Lung (tissue), 12 donors: ENCODE results near the gene RNF150. TPM values are rescaled to one million over a fixed set of nuclear protein-coding genes. Genes with fewer than 3 reads are reported as not detected.
A peak's percentile ranks its signal among the peaks of the same experiment; 100 is the strongest.

Experiments used
- ATAC-seq: fragments of 200-7000 bp; cut with Tn5 transposase; one replicate; pipeline ENCODE4 v1.9.1; 2020; ENCODE audit warnings: moderate number of reproducible peaks; ENCODE audit not compliant: insufficient read depth, low FRiP score
- DNase-seq, 3 donors: peaks; one replicate each; pipeline ENCODE4 v3.0.0-alpha.2; 2013 to 2017
- H3K27ac ChIP-seq, 2 donors: one replicate each; pipeline ENCODE4 v1.5.1; 2013; ENCODE audit warnings: mild to moderate bottlenecking in 2 of 2, moderate library complexity in 2 of 2, control low read depth in 1 of 2, inconsistent platforms in 1 of 2, low read depth in 1 of 2, low read length in 1 of 2
- H3K27me3 ChIP-seq, 3 donors: one replicate each; pipeline ENCODE4 v1.5.1; 2013; ENCODE audit warnings: low read length in 2 of 3; ENCODE audit not compliant: control insufficient read depth in 3 of 3, insufficient read depth in 3 of 3
- H3K36me3 ChIP-seq, 4 donors: one replicate each; pipeline ENCODE4 v1.5.1; 2013; ENCODE audit warnings: low read length in 4 of 4, mild to moderate bottlenecking in 1 of 4, moderate library complexity in 1 of 4; ENCODE audit not compliant: control insufficient read depth in 4 of 4, insufficient read depth in 4 of 4
- H3K4me1 ChIP-seq, 5 donors: one replicate each; pipeline ENCODE4 v1.5.1; 2013; ENCODE audit warnings: low read length in 5 of 5, mild to moderate bottlenecking in 2 of 5, moderate library complexity in 1 of 5; ENCODE audit not compliant: control insufficient read depth in 5 of 5, insufficient read depth in 5 of 5
- H3K4me3 ChIP-seq: one replicate; pipeline ENCODE4 v1.5.1; 2013; ENCODE audit warnings: mild to moderate bottlenecking, control low read depth, moderate library complexity
- H3K9ac ChIP-seq, 2 donors: one replicate each; pipeline ENCODE4 v1.5.1; 2013; ENCODE audit warnings: low read length in 2 of 2, control low read depth in 1 of 2; ENCODE audit not compliant: insufficient read depth in 1 of 2
- H3K9me3 ChIP-seq, 4 donors: one replicate each; pipeline ENCODE4 v1.5.1; 2013; ENCODE audit warnings: low read length in 3 of 4, mild to moderate bottlenecking in 1 of 4, moderate library complexity in 1 of 4; ENCODE audit not compliant: control insufficient read depth in 4 of 4, insufficient read depth in 3 of 4
- WGBS, 2 donors: extraction: QIAGEN DNeasy Blood & Tissue Kit; methylation state at CpG; one replicate each; pipeline ENCODE4 v1.1.7; 2013; 5-methylcytosine and 5-hydroxymethylcytosine counted together
- polyA plus RNA-seq, 2 donors: library from polyadenylated mRNA; stranded (reverse); fragments of 200-250 nt; gene quantifications; one replicate each; pipeline ENCODE4 v1.2.1, GENCODE V29; 2013
- total RNA-seq, 2 donors: library from RNA; depleted of rRNA in 1 of 2; stranded (reverse); fragments of >200 nt in 1 of 2; gene quantifications; one replicate each; pipeline ENCODE4 v1.2.1, GENCODE V29; 2014 to 2021
- TF ChIP-seq, protein P1 (sequence below): IDR thresholded peaks from 2 replicates; pipeline ENCODE4 v1.5.1; 2012; ENCODE audit warnings: mild to moderate bottlenecking; ENCODE audit errors: control extremely low read depth, extremely low read depth
- donor health status: control.
- donor health status: control.
- donor health status: Bipolar disorder and iron deficiency.
- donor health status: healthy.
- donor health status: DM: yes; HTN: yes; CAD: no.

Gene RNF150
- total and polyA plus RNA-seq, 4 donors, result 0.18 to 19.3 (median 2.1) TPM

GRCh38 chr4:140906993-140907962, 226.0 kb downstream of the RNF150 start:
- DNase-seq, result no peak
- no peak for ATAC-seq
- TF ChIP-seq, protein P1, sequence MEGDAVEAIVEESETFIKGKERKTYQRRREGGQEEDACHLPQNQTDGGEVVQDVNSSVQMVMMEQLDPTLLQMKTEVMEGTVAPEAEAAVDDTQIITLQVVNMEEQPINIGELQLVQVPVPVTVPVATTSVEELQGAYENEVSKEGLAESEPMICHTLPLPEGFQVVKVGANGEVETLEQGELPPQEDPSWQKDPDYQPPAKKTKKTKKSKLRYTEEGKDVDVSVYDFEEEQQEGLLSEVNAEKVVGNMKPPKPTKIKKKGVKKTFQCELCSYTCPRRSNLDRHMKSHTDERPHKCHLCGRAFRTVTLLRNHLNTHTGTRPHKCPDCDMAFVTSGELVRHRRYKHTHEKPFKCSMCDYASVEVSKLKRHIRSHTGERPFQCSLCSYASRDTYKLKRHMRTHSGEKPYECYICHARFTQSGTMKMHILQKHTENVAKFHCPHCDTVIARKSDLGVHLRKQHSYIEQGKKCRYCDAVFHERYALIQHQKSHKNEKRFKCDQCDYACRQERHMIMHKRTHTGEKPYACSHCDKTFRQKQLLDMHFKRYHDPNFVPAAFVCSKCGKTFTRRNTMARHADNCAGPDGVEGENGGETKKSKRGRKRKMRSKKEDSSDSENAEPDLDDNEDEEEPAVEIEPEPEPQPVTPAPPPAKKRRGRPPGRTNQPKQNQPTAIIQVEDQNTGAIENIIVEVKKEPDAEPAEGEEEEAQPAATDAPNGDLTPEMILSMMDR, result no peak
- Histone ChIP-seq H3K36me3 (peaks cover 0 to 4% (median 0%) of the 10 kb centered on the region in 4 donors), H3K9me3 (peaks cover 0 to 1% (median 0%) of the 10 kb centered on the region in 4 donors), H3K4me3 (no peak overlapping the region), H3K27me3 (no peaks in the 10 kb centered on the region), H3K27ac (peak overlapping the region in 1 of 2 donors; percentile 70), H3K9ac (no peak overlapping the region), H3K4me1 (peaks cover 0 to 42% (median 10%) of the 10 kb centered on the region in 5 donors)
- 68 to 78% methylated on average over 3 of the region's 3 CpGs for WGBS, 2 donors

DNA sequence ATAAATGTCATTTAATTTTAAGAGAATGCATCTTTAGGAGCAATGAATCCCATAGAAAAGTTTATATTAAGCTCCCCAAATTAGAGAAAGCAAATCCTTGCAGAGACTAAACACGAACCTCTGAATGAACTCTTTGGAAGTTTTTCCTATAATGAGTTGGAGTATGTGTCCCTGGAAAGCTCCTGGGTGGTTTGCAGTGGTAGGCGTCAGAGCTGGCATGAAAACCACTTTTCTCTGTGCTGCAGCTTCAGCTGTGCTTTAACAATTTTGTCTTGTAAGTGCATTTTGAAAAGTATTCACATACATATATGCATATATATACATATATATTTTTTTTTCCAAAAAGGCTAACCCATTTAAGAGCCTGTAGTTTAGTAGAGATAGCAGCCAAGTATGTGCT, 228.4 kb downstream of the RNF150 start:
- Histone ChIP-seq H3K4me3 (no peak overlapping the region), H3K27ac (no peak overlapping the region), H3K36me3 (no peaks in the 10 kb centered on the region), H3K27me3 (no peaks in the 10 kb centered on the region), H3K9me3 (peaks cover 0 to 1% (median 0%) of the 10 kb centered on the region in 4 donors), H3K9ac (no peak overlapping the region), H3K4me1 (peaks cover 0 to 51% (median 10%) of the 10 kb centered on the region in 5 donors)
- TF ChIP-seq, protein P1, result no peak
- DNase-seq (peak; percentile 81 to 95 (median 93)), ATAC-seq (no peak)
- 72 to 87% methylated on average over 2 of the region's 2 CpGs for WGBS, 2 donors

DNA sequence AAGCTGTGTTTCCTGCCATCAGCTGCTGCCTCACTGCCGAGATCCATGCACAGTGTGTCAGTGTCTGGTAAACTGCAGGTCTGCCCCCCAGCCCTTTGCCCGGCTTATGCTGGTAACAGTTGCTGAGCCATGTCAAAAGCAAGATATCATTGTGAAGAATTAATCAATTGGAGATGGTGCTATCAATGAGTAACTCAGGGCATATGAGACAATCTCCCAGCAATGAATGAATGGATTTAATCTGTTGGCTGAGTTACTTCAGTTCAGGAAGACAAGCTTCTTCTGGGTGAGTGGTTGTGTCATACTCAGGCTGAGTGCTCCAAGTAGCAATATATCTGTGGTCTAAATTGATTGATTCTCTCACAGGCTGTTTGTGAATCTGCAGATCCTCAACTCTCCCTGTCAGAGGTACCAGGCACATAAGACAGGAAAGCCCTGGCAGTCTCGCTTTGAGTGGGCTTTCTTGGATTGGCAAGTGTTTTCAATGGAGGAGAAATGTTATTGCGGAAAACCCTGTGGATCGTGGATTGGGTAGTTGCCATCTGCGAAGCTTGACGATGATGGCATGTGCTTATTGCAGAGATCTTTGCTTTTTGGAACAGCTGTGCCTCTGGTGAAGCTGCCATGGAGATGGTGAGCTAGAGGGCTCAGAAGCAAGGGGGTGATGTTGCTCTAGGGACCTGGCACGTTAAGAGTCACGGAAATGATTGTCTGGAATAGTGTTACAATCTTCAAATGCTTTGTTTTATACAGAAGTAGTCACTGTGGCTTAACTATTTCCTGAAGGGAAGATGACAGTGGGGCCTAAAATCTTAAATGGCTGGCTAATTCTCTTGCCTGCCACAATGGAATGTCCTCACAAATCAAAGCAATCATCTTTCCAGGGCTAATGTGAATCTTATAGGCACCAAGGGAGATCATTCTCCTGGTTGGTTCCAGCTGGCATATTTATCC, 229.5 kb downstream of the RNF150 start:
- TF ChIP-seq, protein P1, result no peak
- Histone ChIP-seq H3K27me3 (no peaks in the 10 kb centered on the region), H3K27ac (no peak overlapping the region), H3K9me3 (peaks cover 0 to 1% (median 0%) of the 10 kb centered on the region in 4 donors), H3K4me3 (no peak overlapping the region), H3K9ac (no peak overlapping the region), H3K36me3 (no peaks in the 10 kb centered on the region), H3K4me1 (peaks cover 0 to 51% (median 10%) of the 10 kb centered on the region in 5 donors)
- ATAC-seq, result no peak
- 75% methylated on average over 9 of the region's 9 CpGs for WGBS, 2 donors
- peak in 2 of 3 donors; percentile 32 to 33 for DNase-seq
